H1 (cell line): ENCODE data around the gene CPEB3. TPM values are rescaled to one million over a fixed set of nuclear protein-coding genes. Genes with fewer than 3 reads are reported as not detected.

ENCODE experiments used
- CTCF ChIA-PET: fragments of 300-600 bp; sonication (Branson Sonifier 250); formaldehyde crosslinking; loops from one replicate; lab custom pipeline; 2021; ENCODE audit not compliant: partially characterized antibody; lab: Charles Lee
- POLR2A ChIA-PET: fragments of 300-600 bp; sonication (Branson Sonifier 250); formaldehyde crosslinking; loops from one replicate; lab custom pipeline; 2021; ENCODE audit warnings: inconsistent platforms; ENCODE audit not compliant: partially characterized antibody; lab: Charles Lee
- DNase-seq, 2 experiments: peaks; one replicate each; pipeline versions ENCODE4 v3.0.0 to v3.0.0-alpha.2; 2010 to 2022; ENCODE audit warnings: low spot score in 2 of 2, low read depth in 1 of 2, mixed read lengths in 1 of 2
- FAIRE-seq: peaks from 2 replicates; lab custom pipeline; 2011; peaks lifted over from hg19 to GRCh38; lab: Jason Lieb, UNC
- H2AFZ ChIP-seq: 2 replicates; pipeline ENCODE4 v1.8.1; 2012; ENCODE audit warnings: low read length, inconsistent platforms
- H2AK5ac ChIP-seq: 2 replicates; pipeline ENCODE4 v1.6.1; 2013; ENCODE audit warnings: low read depth, low read length
- H2BK120ac ChIP-seq: replicated peaks from 2 replicates; pipeline ENCODE3; 2013; ENCODE audit warnings: low read depth, low read length, inconsistent platforms
- H2BK12ac ChIP-seq: 2 replicates; pipeline ENCODE4 v1.6.1; 2013; ENCODE audit warnings: low read depth, low read length
- H2BK15ac ChIP-seq: 2 replicates; pipeline ENCODE4 v1.6.1; 2013; ENCODE audit warnings: low read length
- H2BK20ac ChIP-seq: 2 replicates; pipeline ENCODE4 v1.6.1; 2013; ENCODE audit warnings: low read length
- H2BK5ac ChIP-seq: 2 replicates; pipeline ENCODE4 v1.6.1; 2013; ENCODE audit warnings: low read depth, low read length
- H3K14ac ChIP-seq: 2 replicates; pipeline ENCODE4 v1.6.1; 2013; ENCODE audit warnings: inconsistent platforms; ENCODE audit not compliant: insufficient read length
- H3K18ac ChIP-seq: 2 replicates; pipeline ENCODE4 v1.6.1; 2013; ENCODE audit warnings: low read length; ENCODE audit errors: extremely low read depth
- H3K23ac ChIP-seq: 2 replicates; pipeline ENCODE4 v1.6.1; 2013; ENCODE audit warnings: inconsistent platforms; ENCODE audit not compliant: insufficient read length
- H3K23me2 ChIP-seq: 2 replicates; pipeline ENCODE4 v1.6.1; 2013; ENCODE audit warnings: low read depth, low read length
- H3K27ac ChIP-seq: 2 replicates; pipeline ENCODE4 v1.6.1; 2011; ENCODE audit warnings: low read depth, low read length, inconsistent platforms
- H3K27me3 ChIP-seq, 4 experiments: replicated peaks in 1 of 4; 1 replicate in 1 of 4; 2 replicates in 3 of 4; pipeline versions ENCODE4 v1.6.1 to v1.8.1; 2011 to 2013; ENCODE audit warnings: low read length in 3 of 4, mild to moderate bottlenecking in 3 of 4, inconsistent platforms in 2 of 4, mixed read lengths in 2 of 4, moderate library complexity in 1 of 4; ENCODE audit not compliant: control insufficient read depth in 3 of 4, insufficient read depth in 3 of 4; ENCODE audit errors: extremely low read depth in 1 of 4
- H3K36me3 ChIP-seq, 4 experiments: 2 replicates each; pipeline versions ENCODE4 v1.6.1 to v1.8.1; 2011 to 2013; ENCODE audit warnings: mild to moderate bottlenecking in 4 of 4, low read length in 3 of 4, moderate library complexity in 2 of 4, control low read depth in 1 of 4, inconsistent platforms in 1 of 4; ENCODE audit not compliant: insufficient read depth in 4 of 4, control insufficient read depth in 2 of 4
- H3K4ac ChIP-seq: replicated peaks from 2 replicates; pipeline ENCODE3; 2013; ENCODE audit warnings: low read length, low read depth, mixed read lengths, inconsistent platforms; ENCODE audit not compliant: insufficient read length
- H3K4me1 ChIP-seq, 4 experiments: replicated peaks in 1 of 4; 1 replicate in 1 of 4; 2 replicates in 3 of 4; pipeline versions ENCODE4 v1.6.1 to v1.8.1; 2011 to 2013; ENCODE audit warnings: low read length in 3 of 4, inconsistent platforms in 2 of 4, mixed read lengths in 1 of 4; ENCODE audit not compliant: insufficient read depth in 4 of 4, control insufficient read depth in 3 of 4
- H3K4me2 ChIP-seq, 2 experiments: 2 replicates each; pipeline versions ENCODE4 v1.6.1 to v1.8.1; 2011 to 2013; ENCODE audit warnings: low read depth in 2 of 2, low read length in 2 of 2, control low read depth in 1 of 2, inconsistent platforms in 1 of 2, mild to moderate bottlenecking in 1 of 2; ENCODE audit not compliant: insufficient read depth in 1 of 2
- H3K4me3 ChIP-seq, 4 experiments: fragments of 200-600, 300-600 bp in 1 of 4; sonication (generic), shearing (Covaris generic), sonication (Bioruptor Twin) in 1 of 4; 2 replicates each; pipeline versions ENCODE4 v1.5.1 to v1.8.1; 2011 to 2016; ENCODE audit warnings: low read length in 4 of 4, low read depth in 3 of 4, control low read depth in 2 of 4, inconsistent platforms in 2 of 4, mild to moderate bottlenecking in 2 of 4, mixed read lengths in 1 of 4, moderate library complexity in 1 of 4; ENCODE audit not compliant: insufficient read depth in 2 of 4; ENCODE audit errors: extremely low read depth in 1 of 4
- H3K56ac ChIP-seq: replicated peaks from 2 replicates; pipeline ENCODE3; 2013; ENCODE audit warnings: low read depth, mild to moderate bottlenecking, mixed read lengths, low read length, inconsistent platforms; ENCODE audit not compliant: insufficient read length
- H3K79me1 ChIP-seq: 2 replicates; pipeline ENCODE4 v1.6.1; 2013; ENCODE audit warnings: low read depth, low read length, control low read depth
- H3K79me2 ChIP-seq, 2 experiments: 2 replicates each; pipeline versions ENCODE4 v1.6.1 to v1.8.1; 2012 to 2013; ENCODE audit warnings: low read length in 2 of 2, mild to moderate bottlenecking in 2 of 2, inconsistent platforms in 1 of 2; ENCODE audit not compliant: insufficient read depth in 2 of 2, control insufficient read depth in 1 of 2
- H3K9ac ChIP-seq, 4 experiments: replicated peaks in 1 of 4; 1 replicate in 1 of 4; 2 replicates in 3 of 4; pipeline versions ENCODE4 v1.6.1 to v1.8.1; 2011 to 2013; ENCODE audit warnings: low read depth in 3 of 4, low read length in 3 of 4, control low read depth in 2 of 4, mild to moderate bottlenecking in 2 of 4, moderate library complexity in 2 of 4, inconsistent platforms in 1 of 4; ENCODE audit errors: extremely low read depth in 1 of 4
- H3K9me3 ChIP-seq, 2 experiments: 2 replicates each; pipeline versions ENCODE4 v1.6.1 to v1.8.1; 2012 to 2013; ENCODE audit warnings: mild to moderate bottlenecking in 2 of 2, moderate library complexity in 2 of 2, control low read depth in 1 of 2, inconsistent platforms in 1 of 2, low read depth in 1 of 2, low read length in 1 of 2, mixed read lengths in 1 of 2; ENCODE audit not compliant: insufficient read depth in 2 of 2
- H4K20me1 ChIP-seq, 2 experiments: replicated peaks in 1 of 2; 2 replicates each; pipeline versions ENCODE3 to v1.8.1; 2011 to 2013; ENCODE audit warnings: inconsistent platforms in 2 of 2, low read length in 2 of 2, mild to moderate bottlenecking in 1 of 2; ENCODE audit not compliant: insufficient read depth in 2 of 2, control insufficient read depth in 1 of 2
- H4K5ac ChIP-seq: 2 replicates; pipeline ENCODE4 v1.6.1; 2013; ENCODE audit warnings: low read length, low read depth, mixed read lengths, inconsistent platforms; ENCODE audit not compliant: insufficient read length
- H4K8ac ChIP-seq: 2 replicates; pipeline ENCODE4 v1.8.0; 2013; ENCODE audit warnings: mild to moderate bottlenecking, moderate library complexity, low read length, inconsistent platforms; ENCODE audit not compliant: insufficient read depth; ENCODE audit errors: extremely low read depth
- H4K91ac ChIP-seq: replicated peaks from 2 replicates; pipeline ENCODE3; 2013; ENCODE audit warnings: low read length, mixed read lengths, inconsistent platforms; ENCODE audit not compliant: insufficient read length
- EZH2 ChIP-seq: fragments of 200-600 bp; sonication (generic); IDR thresholded peaks from 2 replicates; pipeline ENCODE4 v1.7.1; 2012; ENCODE audit warnings: low read depth, mild to moderate bottlenecking, moderate library complexity, low read length, inconsistent platforms; ENCODE audit not compliant: severe bottlenecking
- PHF8 ChIP-seq: fragments of 200-600 bp; sonication (generic); conservative IDR thresholded peaks from 2 replicates; pipeline ENCODE4 v1.7.1; 2012; ENCODE audit warnings: low read depth, mild to moderate bottlenecking, inconsistent platforms, low read length, moderate library complexity
- RFX5 ChIP-seq: IDR thresholded peaks from 2 replicates; pipeline ENCODE4 v1.6.1; 2011; ENCODE audit warnings: low read depth, low read length, improper control_type of control experiment, borderline replicate concordance
- ZNF274 ChIP-seq: IDR thresholded peaks from 2 replicates; pipeline ENCODE4 v1.7.0; 2012; ENCODE audit warnings: low read length, borderline replicate concordance; ENCODE audit errors: extremely low read depth
- WGBS, 2 experiments: shearing (Covaris generic) in 1 of 2; methylation state at CpG; one replicate each; pipeline versions ENCODE4 v1.1.6 to v1.1.7; 2013 to 2015; ENCODE audit warnings: low lambda C conversion rate in 2 of 2, mixed read lengths in 2 of 2, inconsistent platforms in 1 of 2, low coverage in 1 of 2, missing lambda C conversion rate in 1 of 2; ENCODE audit not compliant: insufficient replicate concordance in 2 of 2, insufficient coverage in 1 of 2, insufficient read length in 1 of 2; ENCODE audit errors: extremely low coverage in 1 of 2, missing lambda C conversion rate in 1 of 2; 5-methylcytosine and 5-hydroxymethylcytosine counted together
- polyA plus RNA-seq, 7 experiments: library from polyadenylated mRNA; depleted of rRNA in 3 of 7; stranded (reverse) in 5 of 7; unstranded in 2 of 7; fragments of >200 nt in 5 of 7; fragments of 200-250 nt in 2 of 7; gene quantifications; 1 replicate in 5 of 7; 2 replicates in 1 of 7; 4 replicates in 1 of 7; pipeline versions ENCODE4 v1.2.1 to v1.2.3, GENCODE V29; 2011 to 2013; ENCODE audit warnings: missing spikeins in 2 of 7, mixed read lengths in 2 of 7
- total RNA-seq: library from RNA; stranded (reverse); fragmentation: NEBNext Ultra II Directional; extraction: Animal tissue kit (Norgen Biotek cat#: 25700); gene quantifications from 2 replicates; pipeline ENCODE4 v1.2.1, GENCODE V29; 2021

The CPEB3 gene
- total and polyA plus RNA-seq, 2 of the 8 experiments (the other 6 are each of a cell fraction or from before 2014, with no cell fraction given): 0.39 to 1.7 TPM

DNA sequence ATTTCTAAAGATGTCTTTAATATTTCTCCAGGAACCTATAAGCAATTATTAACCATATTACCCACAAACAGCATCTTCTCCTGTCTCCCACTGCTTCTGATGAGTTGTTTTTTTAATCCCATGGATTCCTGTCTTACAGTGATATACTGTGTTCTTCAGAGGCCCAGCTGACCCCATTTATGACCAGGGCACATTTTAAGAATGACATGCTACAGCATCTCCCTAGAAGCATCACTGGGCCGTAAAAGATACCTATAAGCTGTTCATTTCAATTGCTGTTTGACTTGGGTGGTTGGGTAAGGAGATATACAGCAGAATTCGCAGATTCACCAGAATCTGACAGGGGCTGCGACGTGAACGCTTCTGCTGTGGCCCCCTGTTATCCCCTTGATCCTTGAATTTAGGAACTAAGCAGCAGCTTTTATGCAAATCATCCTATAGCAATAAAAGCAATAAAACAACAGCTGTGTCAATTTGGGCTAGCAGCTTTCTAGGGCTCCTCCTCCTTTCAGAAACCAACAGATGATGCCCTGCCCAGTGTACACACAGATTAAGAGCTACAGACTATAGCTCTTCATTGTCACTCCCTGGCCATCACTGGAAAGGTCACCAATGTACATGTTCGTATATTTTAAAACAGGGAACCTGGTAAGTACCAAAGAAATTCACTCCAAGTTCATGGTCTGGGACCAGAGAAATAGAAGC, 86.8 kb downstream of the CPEB3 start:
- WGBS, 2 experiments: 91% methylated on average over 6 of the region's 6 CpGs; no CpG with 5 or more reads in 1 of the 2 experiments
- Histone ChIP-seq H3K4ac (no peak overlapping the region), H3K56ac (no peak overlapping the region), H3K9ac (no peak overlapping the region), H3K79me1 (no peaks in the 10 kb centered on the region), H3K4me3 (no peak overlapping the region), H3K79me2 (no peaks in the 10 kb centered on the region), H3K9me3 (no peaks in the 10 kb centered on the region), H3K14ac (no peak overlapping the region), H4K20me1 (no peaks in the 10 kb centered on the region), H4K5ac (no peak overlapping the region), H3K18ac (no peak overlapping the region), H3K4me2 (no peak overlapping the region), H4K91ac (no peak overlapping the region), H3K23me2 (no peaks in the 10 kb centered on the region), H2AFZ (no peak overlapping the region), H2AK5ac (no peak overlapping the region), H2BK5ac (no peak overlapping the region), H3K4me1 (no peaks in the 10 kb centered on the region), H4K8ac (no peak overlapping the region), H2BK12ac (no peak overlapping the region), H3K36me3 (no peaks in the 10 kb centered on the region), H2BK120ac (no peak overlapping the region), H3K27ac (no peak overlapping the region), H3K23ac (no peak overlapping the region), H3K27me3 (no peaks in the 10 kb centered on the region), H2BK20ac (no peak overlapping the region), H2BK15ac (no peak overlapping the region)
- POLR2A ChIA-PET: interaction anchor here (0.8 kb wide), 1 partner anchor 11 kb away, joined by 3 read pairs; no protein-coding TSS in a partner anchor
- DNase-seq (no peak), FAIRE-seq (no peak)
- CTCF ChIA-PET: interaction anchor here (0.5 to 2.3 kb wide), 6 partner anchors 12 to 326 kb away, joined by 3 to 12 read pairs (median 4); no protein-coding TSS in a partner anchor
- no peak for TF ChIP-seq PHF8
- no peak for TF ChIP-seq EZH2
- no peak for TF ChIP-seq RFX5
- TF ChIP-seq ZNF274: no peak
